ENCODE measurements around the gene SETBP1.

- TF ChIP-seq CTCF (IDR thresholded peaks at IDR 0.05; ENCODE audit: low read depth, low read length, poor library complexity, severe bottlenecking) (no peak), EZH2phosphoT487 (IDR thresholded peaks at IDR 0.05; ENCODE audit: borderline replicate concordance, low read length) (no peak)
These were observed 254.2 kb downstream of the SETBP1 start for GRCh38 chr18:44934901-44935300.
